ENCODE data around the gene ECT2L.

DNA sequence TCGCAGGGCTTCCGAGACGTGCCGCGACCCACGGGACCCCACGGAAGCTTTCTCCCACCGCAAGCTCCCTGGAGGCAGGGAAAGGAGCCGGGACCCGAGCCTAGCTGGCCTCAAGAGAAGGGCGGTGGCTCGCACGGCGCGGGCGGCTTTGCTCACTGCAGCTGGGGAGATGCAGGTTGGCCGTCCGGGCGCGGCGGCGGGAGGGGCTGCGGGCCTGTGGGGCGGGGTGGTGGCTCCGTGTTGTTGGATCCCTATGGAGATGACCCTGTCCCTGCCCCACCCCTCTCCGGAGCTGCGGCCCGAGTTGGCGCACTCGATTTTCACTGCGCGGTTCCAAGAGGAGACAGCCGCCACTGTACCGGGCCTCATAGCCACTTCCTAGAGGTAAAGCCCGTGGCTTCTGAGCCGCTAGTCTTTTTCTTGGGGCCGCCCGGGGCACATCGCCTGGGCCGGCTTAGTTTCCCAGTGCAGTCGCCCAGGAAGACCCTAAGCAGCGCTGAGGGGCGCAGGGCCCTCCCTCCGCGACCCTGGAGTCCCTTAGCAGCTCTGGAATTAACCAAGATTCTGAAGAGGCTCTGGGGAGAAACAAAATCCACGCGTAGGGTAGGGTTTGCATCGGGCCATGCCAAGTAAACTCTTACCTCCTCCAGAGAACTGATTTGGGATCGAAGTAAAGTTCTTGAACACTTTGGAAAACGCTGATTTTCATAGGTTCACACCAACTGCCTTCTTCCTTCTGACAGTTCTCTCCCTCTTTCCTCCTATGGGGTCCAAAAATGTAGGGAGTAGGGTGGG, at the start of gene ECT2L:
- TF ChIP-seq, protein P1, sequence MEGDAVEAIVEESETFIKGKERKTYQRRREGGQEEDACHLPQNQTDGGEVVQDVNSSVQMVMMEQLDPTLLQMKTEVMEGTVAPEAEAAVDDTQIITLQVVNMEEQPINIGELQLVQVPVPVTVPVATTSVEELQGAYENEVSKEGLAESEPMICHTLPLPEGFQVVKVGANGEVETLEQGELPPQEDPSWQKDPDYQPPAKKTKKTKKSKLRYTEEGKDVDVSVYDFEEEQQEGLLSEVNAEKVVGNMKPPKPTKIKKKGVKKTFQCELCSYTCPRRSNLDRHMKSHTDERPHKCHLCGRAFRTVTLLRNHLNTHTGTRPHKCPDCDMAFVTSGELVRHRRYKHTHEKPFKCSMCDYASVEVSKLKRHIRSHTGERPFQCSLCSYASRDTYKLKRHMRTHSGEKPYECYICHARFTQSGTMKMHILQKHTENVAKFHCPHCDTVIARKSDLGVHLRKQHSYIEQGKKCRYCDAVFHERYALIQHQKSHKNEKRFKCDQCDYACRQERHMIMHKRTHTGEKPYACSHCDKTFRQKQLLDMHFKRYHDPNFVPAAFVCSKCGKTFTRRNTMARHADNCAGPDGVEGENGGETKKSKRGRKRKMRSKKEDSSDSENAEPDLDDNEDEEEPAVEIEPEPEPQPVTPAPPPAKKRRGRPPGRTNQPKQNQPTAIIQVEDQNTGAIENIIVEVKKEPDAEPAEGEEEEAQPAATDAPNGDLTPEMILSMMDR (IDR thresholded peaks at IDR 0.05) = no peak
- no peak for TF ChIP-seq POLR2A (IDR thresholded peaks at IDR 0.05; ENCODE audit: low read depth)
- no peak for TF ChIP-seq EP300 (IDR thresholded peaks at IDR 0.05)
- peak; percentile 31 to 74 for TF ChIP-seq POLR2AphosphoS5 (IDR thresholded peaks at IDR 0.05)

All from esophagus muscularis mucosa (tissue), 4 donors.